HTR-8/SVneo (cell line): ENCODE measurements around the gene CTAG2.
"Not testable (repeated sequence)": the region's sequence is repeated elsewhere in the genome, so short reads cannot be mapped to it uniquely, and the experiment has no call there.

Experiments used
- DNase-seq: peaks from one replicate; pipeline ENCODE4 v3.0.0; 2011; ENCODE audit warnings: low spot score, mixed read lengths; ENCODE audit not compliant: insufficient read length
- FAIRE-seq: peaks from 2 replicates; lab custom pipeline; 2011; peaks lifted over from hg19 to GRCh38; lab: Jason Lieb, UNC

CTAG2 gene

GRCh38 chrX:154649503-154650220, 3.7 kb downstream of the CTAG2 start:
- DNase-seq = no peak
- FAIRE-seq = no peak

DNA sequence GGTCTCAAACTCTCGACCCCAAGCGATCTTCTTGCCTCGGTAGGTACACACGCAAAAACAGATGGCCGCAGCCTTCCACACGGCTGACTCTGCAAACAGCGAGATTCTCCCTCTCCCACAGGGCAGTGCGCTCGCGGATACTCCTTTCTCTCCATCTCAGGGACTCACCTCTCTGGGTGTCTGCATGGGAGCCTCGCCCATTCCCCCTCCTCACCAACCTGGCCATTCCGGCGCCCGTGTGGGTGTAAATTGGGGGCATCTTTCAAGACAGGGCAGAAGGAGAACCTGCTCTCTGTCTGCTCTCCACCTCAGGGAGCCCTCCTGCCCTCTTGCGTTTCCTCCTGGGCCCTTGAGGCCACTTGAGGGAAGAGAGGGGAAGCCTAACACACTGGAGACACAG, 4.4 kb downstream of the CTAG2 start:
- FAIRE-seq (no peak), DNase-seq (no peak)

- FAIRE-seq, DNase-seq: not testable (repeated sequence)
Measured at GRCh38 chrX:154645745-154646378, 7.5 kb downstream of the CTAG2 start.

DNA sequence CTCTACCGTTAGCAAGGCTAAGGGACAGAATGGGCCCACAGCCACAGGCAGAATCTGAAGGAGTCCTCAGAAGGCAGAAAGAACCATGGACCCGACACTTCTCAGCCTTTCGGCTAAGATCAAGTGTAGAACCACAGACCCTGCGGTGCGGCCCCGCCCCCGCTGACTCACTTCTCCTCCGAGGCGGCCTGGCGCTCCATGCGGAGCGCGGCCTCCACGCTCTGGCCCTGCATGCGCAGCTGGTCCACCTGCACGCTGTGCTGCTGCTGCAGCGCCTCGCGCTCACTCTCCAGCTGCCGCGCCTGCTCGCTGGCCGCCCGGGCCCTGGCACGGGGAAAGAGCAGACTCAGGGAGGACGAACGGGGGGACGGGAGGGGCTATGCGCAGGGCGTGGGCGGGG, 9.7 kb downstream of the CTAG2 start:
- not testable (repeated sequence) for FAIRE-seq

DNA sequence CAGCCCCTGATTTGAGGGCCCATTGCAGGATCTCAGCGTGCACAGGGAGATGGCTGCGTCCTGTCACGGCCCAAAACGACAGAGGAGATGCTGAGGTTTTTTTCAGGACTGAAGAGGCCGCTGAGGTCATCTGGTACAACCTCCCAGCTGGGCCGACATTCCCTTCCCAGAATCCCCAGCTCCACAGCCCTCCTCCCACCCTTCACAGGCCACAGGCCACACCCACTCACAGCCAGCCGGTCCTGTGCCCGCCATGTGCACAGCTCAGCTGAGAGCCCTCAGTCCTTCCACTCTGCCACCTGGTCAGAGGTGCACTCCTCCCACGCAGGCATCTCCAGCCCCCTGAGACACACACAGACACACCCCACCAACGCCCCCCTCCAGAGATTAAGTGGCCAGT, 11.6 kb downstream of the CTAG2 start:
- FAIRE-seq, DNase-seq: not testable (repeated sequence)

More for the DNA sequence above, 9.7 kb downstream of the CTAG2 start:
- DNase-seq = not testable (repeated sequence)

GRCh38 chrX:154633661-154634060, 19.7 kb downstream of the CTAG2 start:
- not testable (repeated sequence) for DNase-seq, FAIRE-seq

GRCh38 chrX:154630949-154631348, 22.4 kb downstream of the CTAG2 start:
- DNase-seq, FAIRE-seq: not testable (repeated sequence)

DNA sequence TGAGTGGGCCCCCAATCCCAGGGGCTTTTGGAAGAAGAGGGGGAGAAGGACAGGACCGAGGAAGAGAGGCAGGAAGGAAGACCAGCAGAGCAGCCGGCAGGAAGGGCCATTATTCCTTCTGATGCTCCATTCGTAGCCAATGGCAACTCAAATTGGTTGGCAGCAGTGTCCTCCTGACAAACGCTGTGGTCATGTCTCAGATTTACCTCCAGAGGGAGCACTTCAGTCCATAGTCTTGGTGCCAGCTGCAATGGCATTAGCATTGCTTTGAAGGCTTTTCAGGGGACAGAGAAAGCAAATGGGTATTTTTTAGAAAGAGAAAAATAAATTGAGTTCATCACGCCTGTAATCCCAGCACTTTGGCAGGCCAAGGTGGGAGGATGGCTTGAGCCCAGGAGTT, 24.4 kb downstream of the CTAG2 start:
- DNase-seq, FAIRE-seq: not testable (repeated sequence)

- DNase-seq, FAIRE-seq: not testable (repeated sequence)
Measured at GRCh38 chrX:154620767-154621414, 32.5 kb downstream of the CTAG2 start.

GRCh38 chrX:154619182-154619581, 34.2 kb downstream of the CTAG2 start, which contains the start of gene CTAG1B:
Gene CTAG1B (minus strand): TSS chrX:154619282. CDS start chrX:154619218, 64 bp downstream.
- not testable (repeated sequence) for DNase-seq, FAIRE-seq

DNA sequence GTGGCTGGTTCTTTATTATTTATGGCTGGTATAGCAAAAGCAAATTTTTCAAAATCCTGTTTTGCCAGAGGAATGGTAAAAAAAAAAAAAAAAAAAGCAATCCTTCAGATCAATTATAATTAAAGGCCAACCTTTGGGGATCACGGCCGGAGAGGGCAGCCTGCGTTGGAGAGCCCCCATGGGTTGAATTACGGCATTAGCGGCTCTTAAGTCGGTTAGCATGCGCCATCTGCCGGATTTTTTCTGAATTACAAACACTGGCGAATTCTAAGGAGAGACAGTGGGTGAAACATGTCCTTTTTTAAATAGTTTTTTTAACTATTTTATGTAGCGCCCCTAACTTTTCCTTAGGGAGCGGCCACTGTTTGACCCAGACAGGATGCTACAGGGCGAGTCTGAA, 39.8 kb downstream of the CTAG2 start:
- not testable (repeated sequence) for FAIRE-seq

DNA sequence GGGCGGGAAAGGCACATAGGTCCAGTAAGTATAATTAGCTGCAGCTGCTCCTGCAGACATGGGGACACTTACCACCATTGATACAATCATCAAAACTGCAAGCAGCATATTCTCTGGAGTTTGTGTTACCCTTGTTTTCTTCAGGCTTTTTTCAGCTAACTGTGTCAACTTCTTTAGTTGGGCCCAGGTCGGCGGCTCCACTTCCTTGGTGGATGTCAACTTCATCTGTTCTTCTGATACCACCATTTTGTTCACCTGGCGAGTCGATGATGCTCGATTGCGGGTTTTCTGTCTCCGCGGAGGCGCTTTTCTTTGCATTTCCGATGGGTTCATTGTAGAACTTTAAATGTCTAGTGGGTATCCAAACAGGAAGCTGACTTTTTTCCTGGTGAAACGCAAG, 42.2 kb downstream of the CTAG2 start:
- DNase-seq, FAIRE-seq: not testable (repeated sequence)

More for the DNA sequence above, 39.8 kb downstream of the CTAG2 start:
- DNase-seq = not testable (repeated sequence)

- DNase-seq, FAIRE-seq: not testable (repeated sequence)
Measured at GRCh38 chrX:154608823-154609222, 44.6 kb downstream of the CTAG2 start.

- FAIRE-seq = not testable (repeated sequence)
Measured at GRCh38 chrX:154607976-154608375, 45.4 kb downstream of the CTAG2 start.

GRCh38 chrX:154607370-154607769, 46.0 kb downstream of the CTAG2 start:
- FAIRE-seq = no peak
- DNase-seq = no peak

More at GRCh38 chrX:154607976-154608375, 45.4 kb downstream of the CTAG2 start:
- DNase-seq = not testable (repeated sequence)

DNA sequence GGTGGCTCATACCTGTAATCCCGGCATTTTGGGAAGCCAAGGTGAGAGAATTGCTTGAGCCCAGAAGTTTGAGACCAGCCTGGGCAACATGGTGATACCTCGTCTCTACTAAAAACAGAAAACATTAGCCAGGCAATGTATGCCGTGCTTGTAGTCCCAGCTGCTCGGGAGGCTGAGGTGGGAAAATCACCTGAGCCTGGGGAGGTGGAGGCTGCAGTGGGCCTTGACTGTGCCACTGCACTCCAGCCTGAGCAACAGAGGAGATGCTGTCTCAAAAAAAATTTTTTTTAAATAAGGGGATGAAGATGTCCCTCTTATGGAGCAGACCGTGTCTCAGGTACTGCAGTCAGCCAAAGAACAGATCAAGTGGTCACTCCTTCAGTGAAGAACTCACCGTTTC, 47.8 kb downstream of the CTAG2 start:
- FAIRE-seq (no peak), DNase-seq (no peak)

DNA sequence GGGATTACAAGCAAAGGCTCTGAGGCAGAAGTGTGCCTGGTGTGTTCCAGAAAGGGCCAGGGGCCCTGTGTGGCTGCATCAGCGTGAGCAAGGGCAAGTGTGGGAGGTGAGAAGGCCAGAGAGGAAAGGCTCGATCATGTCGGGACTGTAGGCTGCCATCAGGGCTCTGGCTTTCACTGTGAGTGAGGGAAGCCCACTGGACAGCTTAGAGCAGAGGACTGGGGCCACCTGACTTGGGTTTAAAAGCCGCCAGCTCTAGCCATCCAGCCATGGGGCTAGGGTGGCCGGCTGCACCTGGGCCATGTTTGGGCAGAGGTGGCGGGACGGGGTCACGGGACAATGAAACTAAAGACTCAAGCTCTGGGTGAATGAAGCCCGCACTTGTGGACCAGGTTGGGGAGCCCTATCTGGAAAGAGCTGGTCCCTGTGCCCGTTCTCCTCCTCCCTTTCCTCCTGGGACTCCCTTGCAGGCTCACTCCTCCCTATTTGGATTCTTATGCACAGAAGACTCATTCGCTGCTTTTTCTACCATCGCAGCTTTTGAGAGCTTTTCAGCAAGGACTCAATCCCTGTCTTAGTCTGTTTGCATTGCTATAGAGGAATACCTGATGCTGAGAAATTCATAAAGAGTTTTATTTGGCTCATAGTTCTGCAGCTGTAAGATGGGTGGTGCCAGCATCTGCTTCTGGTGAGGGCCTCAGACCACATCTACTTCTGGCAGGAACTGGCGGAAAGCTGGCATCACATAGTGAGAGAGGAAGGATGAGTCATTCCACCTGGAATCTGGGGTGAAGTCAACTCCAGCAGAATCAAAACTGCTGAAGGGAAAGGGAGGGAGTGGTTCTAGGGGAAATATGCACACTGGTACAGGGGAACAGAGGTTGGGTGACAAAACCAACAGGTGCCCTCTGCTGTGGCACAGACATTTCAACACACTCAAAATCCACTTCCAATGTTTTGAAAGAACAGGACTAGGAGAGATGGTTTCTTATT, 49.6 kb downstream of the CTAG2 start:
- FAIRE-seq = no peak
- peak; percentile 59 for DNase-seq

GRCh38 chrX:154602766-154603437, 50.5 kb downstream of the CTAG2 start:
- no peak for DNase-seq
- no peak for FAIRE-seq

GRCh38 chrX:154602226-154602625, 51.2 kb downstream of the CTAG2 start:
- FAIRE-seq (no peak), DNase-seq (no peak)
